Measurements from ENCODE around the gene AANAT.

GRCh38 chr17:76433693-76434092, 33.7 kb upstream of the AANAT start:
- TF ChIP-seq CTCF (conservative IDR thresholded peaks at IDR 0.05 in 1 of 2, IDR thresholded peaks at IDR 0.05 in 1 of 2; ENCODE audit: extremely low read depth in 1 of 2, insufficient read depth in 1 of 2, low read depth in 1 of 2, low read length in 2 of 2) = no peak
- TF ChIP-seq EZH2 (IDR thresholded peaks at IDR 0.05; ENCODE audit: borderline replicate concordance, low read length) = no peak

Measured in mammary epithelial cell (primary cell).